Measurements from ENCODE around the gene BARX2.
A peak's percentile ranks its signal among the peaks of the same experiment; 100 is the strongest.

The BARX2 gene

DNA sequence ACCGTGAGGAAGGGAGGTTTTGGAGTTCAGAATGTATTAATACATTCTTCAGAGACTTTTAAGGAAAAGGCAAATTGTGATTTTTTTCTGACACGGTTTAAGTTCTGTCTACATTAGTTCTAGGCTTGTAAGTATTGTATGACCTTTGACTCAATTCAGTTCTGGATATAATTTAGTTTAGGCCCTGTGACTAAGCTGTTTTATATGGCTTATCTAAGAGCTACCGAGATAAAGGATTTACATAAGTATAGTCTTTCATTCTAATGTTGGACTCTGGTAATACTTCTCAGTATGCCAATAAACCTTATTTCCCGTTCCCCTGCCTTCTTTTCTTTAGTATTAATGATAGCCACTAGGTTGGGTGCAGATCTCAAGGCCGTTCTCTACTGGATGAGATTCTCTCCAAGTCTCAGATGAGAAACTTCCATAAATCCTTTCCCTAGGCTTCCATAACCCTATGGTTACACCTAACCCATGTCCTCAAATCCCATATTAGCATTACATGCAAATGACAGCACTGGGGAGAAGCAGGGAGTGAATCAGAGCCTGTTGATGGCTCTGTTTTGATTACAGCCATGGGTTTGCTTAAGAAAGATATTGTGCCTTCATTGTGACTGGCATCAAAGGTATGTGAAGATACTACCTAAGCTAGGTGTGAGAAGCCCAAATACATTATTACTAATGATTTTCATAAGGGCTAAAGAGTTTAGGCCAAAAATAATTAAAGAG is 38.7 kb downstream of the BARX2 start:
- TF ChIP-seq, protein P1, sequence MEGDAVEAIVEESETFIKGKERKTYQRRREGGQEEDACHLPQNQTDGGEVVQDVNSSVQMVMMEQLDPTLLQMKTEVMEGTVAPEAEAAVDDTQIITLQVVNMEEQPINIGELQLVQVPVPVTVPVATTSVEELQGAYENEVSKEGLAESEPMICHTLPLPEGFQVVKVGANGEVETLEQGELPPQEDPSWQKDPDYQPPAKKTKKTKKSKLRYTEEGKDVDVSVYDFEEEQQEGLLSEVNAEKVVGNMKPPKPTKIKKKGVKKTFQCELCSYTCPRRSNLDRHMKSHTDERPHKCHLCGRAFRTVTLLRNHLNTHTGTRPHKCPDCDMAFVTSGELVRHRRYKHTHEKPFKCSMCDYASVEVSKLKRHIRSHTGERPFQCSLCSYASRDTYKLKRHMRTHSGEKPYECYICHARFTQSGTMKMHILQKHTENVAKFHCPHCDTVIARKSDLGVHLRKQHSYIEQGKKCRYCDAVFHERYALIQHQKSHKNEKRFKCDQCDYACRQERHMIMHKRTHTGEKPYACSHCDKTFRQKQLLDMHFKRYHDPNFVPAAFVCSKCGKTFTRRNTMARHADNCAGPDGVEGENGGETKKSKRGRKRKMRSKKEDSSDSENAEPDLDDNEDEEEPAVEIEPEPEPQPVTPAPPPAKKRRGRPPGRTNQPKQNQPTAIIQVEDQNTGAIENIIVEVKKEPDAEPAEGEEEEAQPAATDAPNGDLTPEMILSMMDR (IDR thresholded peaks at IDR 0.05; ENCODE audit: insufficient read depth, low read depth, low read length, missing control alignments) = no peak
- DNase-seq (ENCODE audit: low read depth) = peak; percentile 66
- no peak overlapping the region for H3K4me3 ChIP-seq (ENCODE audit: low read length)

DNA sequence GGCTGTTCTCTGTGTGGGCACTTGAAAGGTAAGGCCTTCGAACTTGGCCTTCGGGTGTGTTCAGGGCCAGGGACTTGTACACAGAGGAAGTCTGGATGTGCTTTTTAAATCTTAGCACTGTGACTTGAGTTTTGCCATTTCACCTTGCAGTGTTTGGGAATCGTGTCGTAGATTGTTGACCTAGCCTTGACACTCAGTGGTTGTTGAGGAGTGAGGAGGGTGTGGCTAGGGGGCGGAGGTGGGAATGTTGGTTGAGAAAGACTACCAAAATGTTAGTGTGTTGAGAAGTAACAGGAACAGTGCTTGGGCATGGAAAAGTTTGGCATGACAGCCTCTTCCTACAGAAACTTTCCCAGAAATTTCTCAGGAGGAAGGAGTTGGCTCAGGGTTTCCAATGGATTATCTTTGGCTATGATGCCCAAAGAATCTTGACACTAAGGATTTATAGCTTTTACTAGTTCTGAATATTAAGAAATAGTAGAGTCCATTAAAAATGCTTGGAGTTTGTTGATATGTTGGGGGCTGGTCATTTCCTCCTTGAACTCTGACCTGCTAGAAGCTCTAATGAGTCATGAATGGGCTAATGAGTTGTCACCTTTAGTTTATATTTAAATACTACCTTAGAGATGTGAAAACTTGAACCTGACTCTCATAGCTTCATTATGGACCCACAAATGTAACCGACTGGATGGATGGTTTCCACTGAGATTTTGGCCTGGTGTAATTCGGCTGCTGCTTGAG is 40.6 kb downstream of the BARX2 start:
- DNase-seq (ENCODE audit: low read depth) = no peak
- H3K4me3 ChIP-seq (ENCODE audit: low read length) = no peak overlapping the region
- TF ChIP-seq, protein P1 (IDR thresholded peaks at IDR 0.05; ENCODE audit: insufficient read depth, low read depth, low read length, missing control alignments) = no peak

DNA sequence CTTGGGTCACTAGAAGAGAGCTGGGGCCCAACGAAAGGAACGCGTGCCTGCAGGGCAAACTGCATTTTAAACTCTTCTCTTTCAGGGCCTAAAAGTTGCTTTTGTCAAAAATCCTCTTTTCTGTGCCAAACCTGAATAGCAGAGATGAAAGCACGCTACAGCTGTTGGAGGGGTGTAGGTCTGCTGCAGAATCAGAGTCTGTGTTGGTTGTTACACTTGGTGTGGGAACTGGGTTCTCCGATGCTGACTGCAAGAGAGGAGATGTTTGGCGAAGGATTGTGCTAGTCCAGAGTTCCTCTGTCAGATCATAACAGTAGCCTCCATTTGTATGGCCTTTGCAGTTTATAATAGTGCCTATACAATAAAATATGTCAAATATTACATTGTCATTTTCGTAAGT is 41.8 kb downstream of the BARX2 start:
- TF ChIP-seq, protein P1 (IDR thresholded peaks at IDR 0.05; ENCODE audit: insufficient read depth, low read depth, low read length, missing control alignments) = no peak
- H3K4me3 ChIP-seq (ENCODE audit: low read length) = no peak overlapping the region
- no peak for DNase-seq (ENCODE audit: low read depth)

DNA sequence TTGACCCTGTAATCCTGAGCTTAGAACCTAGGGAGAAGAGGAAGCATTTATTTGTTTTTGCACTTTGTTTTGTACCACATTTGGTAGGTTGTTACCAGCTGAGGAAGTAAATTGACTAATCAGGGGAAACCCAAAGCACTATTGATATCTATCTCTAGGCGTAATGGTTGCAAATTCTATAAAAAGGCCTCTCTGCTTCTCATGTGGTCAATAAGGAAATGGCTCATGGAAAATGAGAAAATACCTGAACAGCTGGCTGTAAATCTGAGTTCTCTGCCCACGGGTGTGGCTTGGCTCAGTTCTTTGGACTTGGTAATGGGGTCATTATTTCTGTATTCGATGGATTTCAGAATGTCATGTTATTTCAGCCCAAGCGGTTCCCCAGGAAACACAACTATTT is 42.4 kb downstream of the BARX2 start:
- TF ChIP-seq, protein P1 (IDR thresholded peaks at IDR 0.05; ENCODE audit: insufficient read depth, low read depth, low read length, missing control alignments) = no peak
- no peak overlapping the region for H3K4me3 ChIP-seq (ENCODE audit: low read length)

DNA sequence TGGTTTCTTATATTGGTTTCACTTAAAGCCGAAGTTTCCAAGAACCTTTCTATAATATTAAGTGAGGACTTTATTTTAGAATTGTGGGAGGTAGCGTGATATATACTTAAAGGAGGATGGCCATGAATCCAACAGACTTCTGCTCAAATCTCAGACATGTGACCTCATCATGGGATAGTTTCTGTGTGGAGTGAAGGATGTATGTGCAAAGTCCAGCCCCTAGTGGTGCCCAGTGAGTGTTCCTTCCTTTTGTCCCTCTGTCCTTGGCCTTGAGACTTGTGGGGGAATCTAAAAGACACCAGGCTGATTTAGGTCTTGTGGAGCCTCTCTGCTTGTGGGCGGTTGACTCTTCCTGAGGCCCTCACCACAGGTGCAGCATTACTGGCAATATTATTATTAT is 43.7 kb downstream of the BARX2 start:
- no peak overlapping the region for H3K4me3 ChIP-seq (ENCODE audit: low read length)
- TF ChIP-seq, protein P1 (IDR thresholded peaks at IDR 0.05; ENCODE audit: insufficient read depth, low read depth, low read length, missing control alignments) = no peak
- no peak for DNase-seq (ENCODE audit: low read depth)

More for the DNA sequence above, 42.4 kb downstream of the BARX2 start:
- no peak for DNase-seq (ENCODE audit: low read depth)

DNA sequence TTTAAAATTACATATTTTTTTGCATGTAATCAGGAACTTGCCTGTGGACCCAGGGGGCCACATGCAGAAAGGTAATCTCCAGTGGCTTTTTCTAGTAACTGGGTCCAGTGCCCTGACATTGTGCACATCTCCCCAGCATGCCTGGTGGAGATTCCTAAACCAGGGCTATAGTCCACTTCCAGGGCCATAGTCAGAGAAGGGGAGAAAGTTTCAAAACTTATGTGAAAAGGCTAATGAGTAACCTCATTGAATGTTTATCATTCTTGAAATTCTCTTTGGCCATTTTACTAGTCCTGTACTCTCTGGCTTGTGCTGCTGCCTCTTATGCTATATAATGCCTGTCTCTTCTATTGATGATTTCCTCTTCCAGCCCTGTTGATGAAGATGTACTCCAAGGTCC is 47.8 kb downstream of the BARX2 start:
- H3K4me3 ChIP-seq (ENCODE audit: low read length) = no peak overlapping the region
- TF ChIP-seq, protein P1 (IDR thresholded peaks at IDR 0.05; ENCODE audit: insufficient read depth, low read depth, low read length, missing control alignments) = no peak
- DNase-seq (ENCODE audit: low read depth) = no peak
